ENCODE data around the gene POLG2.
"Not testable (repeated sequence)": the region's sequence is repeated elsewhere in the genome, so short reads cannot be mapped to it uniquely, and the experiment has no call there.

- TF ChIP-seq REST (IDR thresholded peaks at IDR 0.05); SMC3 (IDR thresholded peaks at IDR 0.05); MYC (IDR thresholded peaks at IDR 0.05; ENCODE audit: borderline replicate concordance, low read length); JUN (IDR thresholded peaks at IDR 0.05); BCL3 (IDR thresholded peaks at IDR 0.05); MAX (IDR thresholded peaks at IDR 0.05); E2F6 (IDR thresholded peaks at IDR 0.05; ENCODE audit: borderline replicate concordance, low read depth); CTCF (IDR thresholded peaks at IDR 0.05); ESRRA (IDR thresholded peaks at IDR 0.05; ENCODE audit: borderline replicate concordance, low read length); POLR2A (IDR thresholded peaks at IDR 0.05; ENCODE audit: low read length); RNF2 (IDR thresholded peaks at IDR 0.05; ENCODE audit: borderline replicate concordance, low read depth): not testable (repeated sequence)
Measured at GRCh38 chr17:64495300-64495699, 1.6 kb downstream of the POLG2 start.
